ENCODE results near the gene ERO1B.

ERO1B gene

GRCh38 chr1:236258114-236258622, 23.6 kb downstream of the ERO1B start:
- H2AFZ ChIP-seq (ENCODE audit: low read depth, low read length), result no peak overlapping the region
- H4K91ac ChIP-seq (ENCODE audit: low read length), result no peak overlapping the region
- H2BK15ac ChIP-seq (ENCODE audit: low read depth, poor library complexity, severe bottlenecking), result no peak overlapping the region
- H4K8ac ChIP-seq (ENCODE audit: low read length), result no peak overlapping the region
- no peak overlapping the region for H3K14ac ChIP-seq (ENCODE audit: low read length in 2 of 2)
- no peak overlapping the region for H3K23ac ChIP-seq (ENCODE audit: low read length in 2 of 2)
- H3K4me1 ChIP-seq (ENCODE audit: control insufficient read depth, insufficient read depth, low read depth, low read length), result no peaks in the 10 kb centered on the region
- H2AK5ac ChIP-seq (ENCODE audit: low read length, severe bottlenecking), result no peak overlapping the region
- WGBS, result 77% methylated on average over 2 of the region's 4 CpGs
- no peak overlapping the region for H3K9ac ChIP-seq (ENCODE audit: low read length)
- H2BK5ac ChIP-seq (ENCODE audit: low read depth, low read length, poor library complexity, severe bottlenecking), result no peak overlapping the region
- H2BK120ac ChIP-seq (ENCODE audit: low read depth, low read length), result no peak overlapping the region
- H2BK12ac ChIP-seq (ENCODE audit: low read length in 2 of 2), result no peak overlapping the region
- H3K4me3 ChIP-seq (ENCODE audit: insufficient read depth in 1 of 2, low read depth in 1 of 2, low read length in 2 of 2), result no peak overlapping the region
- no peak overlapping the region for H3K4ac ChIP-seq (ENCODE audit: low read depth in 1 of 2, low read length in 2 of 2)
- peaks cover 6% of the 10 kb centered on the region for H3K79me1 ChIP-seq (replicated peaks; ENCODE audit: low read length, poor library complexity, severe bottlenecking)
- no peak overlapping the region for H3K18ac ChIP-seq (ENCODE audit: low read depth in 1 of 2, low read length in 2 of 2)
- no peaks in the 10 kb centered on the region for H3K36me3 ChIP-seq (ENCODE audit: control insufficient read depth in 1 of 2, insufficient read depth in 2 of 2, low read depth in 1 of 2, low read length in 2 of 2)
- no peak overlapping the region for H3K4me2 ChIP-seq (ENCODE audit: low read length, poor library complexity, severe bottlenecking)
- H3K9me3 ChIP-seq (ENCODE audit: control insufficient read depth, low read length), result peaks cover 40% of the 10 kb centered on the region
- no peak overlapping the region for H3K27ac ChIP-seq (ENCODE audit: low read length, poor library complexity, severe bottlenecking)
- DNase-seq, result no peak
- H3K27me3 ChIP-seq (ENCODE audit: control insufficient read depth in 1 of 2, insufficient read depth in 1 of 2, low read length in 2 of 2), result no peaks in the 10 kb centered on the region

DNA sequence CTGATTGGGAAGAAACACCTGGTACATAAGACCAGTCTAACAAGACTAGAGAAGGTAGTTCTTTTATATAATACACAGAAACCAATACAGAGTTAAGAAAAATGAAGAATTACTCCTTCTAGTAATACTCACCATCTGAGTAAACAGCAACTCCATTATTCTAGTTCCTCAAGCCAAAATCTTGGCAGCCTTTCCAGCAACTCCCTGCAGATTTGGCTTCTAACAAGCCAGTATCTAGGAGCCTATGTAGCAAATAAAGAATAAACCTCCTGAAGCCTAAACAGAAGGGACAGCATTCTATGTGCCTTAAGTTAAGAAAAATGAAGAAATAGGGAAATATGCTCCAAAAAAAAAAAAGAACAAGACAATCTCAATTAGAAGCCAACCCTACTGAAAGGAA, 24.5 kb downstream of the ERO1B start:
- Histone ChIP-seq H3K4me1 (ENCODE audit: control insufficient read depth, insufficient read depth, low read depth, low read length) (no peaks in the 10 kb centered on the region), H2AK5ac (ENCODE audit: low read length, severe bottlenecking) (no peak overlapping the region), H3K27ac (ENCODE audit: low read length, poor library complexity, severe bottlenecking) (no peak overlapping the region), H3K27me3 (ENCODE audit: control insufficient read depth in 1 of 2, insufficient read depth in 1 of 2, low read length in 2 of 2) (no peaks in the 10 kb centered on the region), H3K36me3 (ENCODE audit: control insufficient read depth in 1 of 2, insufficient read depth in 2 of 2, low read depth in 1 of 2, low read length in 2 of 2) (no peaks in the 10 kb centered on the region), H3K4me3 (ENCODE audit: insufficient read depth in 1 of 2, low read depth in 1 of 2, low read length in 2 of 2) (no peak overlapping the region), H3K23ac (ENCODE audit: low read length in 2 of 2) (no peak overlapping the region), H3K9ac (ENCODE audit: low read length) (no peak overlapping the region), H4K91ac (ENCODE audit: low read length) (no peak overlapping the region), H3K9me3 (ENCODE audit: control insufficient read depth, low read length) (peaks cover 34% of the 10 kb centered on the region), H2BK120ac (ENCODE audit: low read depth, low read length) (no peak overlapping the region), H2BK15ac (ENCODE audit: low read depth, poor library complexity, severe bottlenecking) (no peak overlapping the region), H2BK5ac (ENCODE audit: low read depth, low read length, poor library complexity, severe bottlenecking) (no peak overlapping the region), H3K4ac (ENCODE audit: low read depth in 1 of 2, low read length in 2 of 2) (no peak overlapping the region), H3K79me1 (replicated peaks; ENCODE audit: low read length, poor library complexity, severe bottlenecking) (peaks cover 6% of the 10 kb centered on the region), H3K14ac (ENCODE audit: low read length in 2 of 2) (no peak overlapping the region), H3K18ac (ENCODE audit: low read depth in 1 of 2, low read length in 2 of 2) (no peak overlapping the region), H3K4me2 (ENCODE audit: low read length, poor library complexity, severe bottlenecking) (no peak overlapping the region), H4K8ac (ENCODE audit: low read length) (no peak overlapping the region), H2BK12ac (ENCODE audit: low read length in 2 of 2) (no peak overlapping the region), H2AFZ (ENCODE audit: low read depth, low read length) (no peak overlapping the region)
- DNase-seq, result no peak

GRCh38 chr1:236253918-236254637, 27.7 kb downstream of the ERO1B start:
- Histone ChIP-seq H2BK12ac (ENCODE audit: low read length in 2 of 2) (no peak overlapping the region), H4K8ac (ENCODE audit: low read length) (no peak overlapping the region), H2AK5ac (ENCODE audit: low read length, severe bottlenecking) (no peak overlapping the region), H3K4me1 (ENCODE audit: control insufficient read depth, insufficient read depth, low read depth, low read length) (no peaks in the 10 kb centered on the region), H2AFZ (ENCODE audit: low read depth, low read length) (no peak overlapping the region), H3K27ac (ENCODE audit: low read length, poor library complexity, severe bottlenecking) (no peak overlapping the region), H2BK15ac (ENCODE audit: low read depth, poor library complexity, severe bottlenecking) (no peak overlapping the region), H3K27me3 (ENCODE audit: control insufficient read depth in 1 of 2, insufficient read depth in 1 of 2, low read length in 2 of 2) (no peaks in the 10 kb centered on the region), H3K9me3 (ENCODE audit: control insufficient read depth, low read length) (peaks cover 14% of the 10 kb centered on the region), H3K36me3 (ENCODE audit: control insufficient read depth in 1 of 2, insufficient read depth in 2 of 2, low read depth in 1 of 2, low read length in 2 of 2) (no peaks in the 10 kb centered on the region), H2BK5ac (ENCODE audit: low read depth, low read length, poor library complexity, severe bottlenecking) (no peak overlapping the region), H3K9ac (ENCODE audit: low read length) (no peak overlapping the region), H2BK120ac (ENCODE audit: low read depth, low read length) (no peak overlapping the region), H3K79me1 (replicated peaks; ENCODE audit: low read length, poor library complexity, severe bottlenecking) (peaks cover 6% of the 10 kb centered on the region), H3K23ac (ENCODE audit: low read length in 2 of 2) (no peak overlapping the region), H3K18ac (ENCODE audit: low read depth in 1 of 2, low read length in 2 of 2) (no peak overlapping the region), H3K4me2 (ENCODE audit: low read length, poor library complexity, severe bottlenecking) (no peak overlapping the region), H4K91ac (ENCODE audit: low read length) (no peak overlapping the region), H3K14ac (ENCODE audit: low read length in 2 of 2) (no peak overlapping the region), H3K4ac (ENCODE audit: low read depth in 1 of 2, low read length in 2 of 2) (no peak overlapping the region), H3K4me3 (ENCODE audit: insufficient read depth in 1 of 2, low read depth in 1 of 2, low read length in 2 of 2) (no peak overlapping the region)
- no peak for DNase-seq
- WGBS, result 54% methylated on average over 4 of the region's 4 CpGs

DNA sequence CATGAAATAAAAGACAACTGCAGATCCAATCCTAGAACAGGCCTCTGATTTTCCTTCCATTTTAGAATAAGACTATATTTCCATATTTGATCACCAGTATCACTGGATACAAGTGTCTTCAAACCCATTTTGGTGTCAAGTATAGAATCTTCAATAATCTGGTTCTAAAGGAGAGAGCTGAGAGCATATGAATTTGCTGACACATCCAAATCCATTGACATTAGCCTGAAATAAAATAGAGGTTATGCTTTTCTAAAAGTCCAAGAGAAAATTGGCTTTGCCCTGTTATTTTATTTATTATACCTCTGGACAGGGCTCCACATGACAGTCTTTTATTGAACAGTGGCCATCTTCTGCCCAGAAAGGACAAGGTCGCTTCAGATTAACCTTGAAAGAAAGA, 28.6 kb downstream of the ERO1B start:
- no peaks in the 10 kb centered on the region for H3K27me3 ChIP-seq (ENCODE audit: control insufficient read depth in 1 of 2, insufficient read depth in 1 of 2, low read length in 2 of 2)
- DNase-seq, result no peak
- H3K36me3 ChIP-seq (ENCODE audit: control insufficient read depth in 1 of 2, insufficient read depth in 2 of 2, low read depth in 1 of 2, low read length in 2 of 2), result no peaks in the 10 kb centered on the region
- no peak overlapping the region for H3K4me3 ChIP-seq (ENCODE audit: insufficient read depth in 1 of 2, low read depth in 1 of 2, low read length in 2 of 2)
- H3K4me2 ChIP-seq (ENCODE audit: low read length, poor library complexity, severe bottlenecking), result no peak overlapping the region
- 91% methylated on average over 1 of the region's 1 CpG for WGBS
- H3K4ac ChIP-seq (ENCODE audit: low read depth in 1 of 2, low read length in 2 of 2), result no peak overlapping the region
- no peak overlapping the region for H2BK12ac ChIP-seq (ENCODE audit: low read length in 2 of 2)
- H4K91ac ChIP-seq (ENCODE audit: low read length), result no peak overlapping the region
- H3K4me1 ChIP-seq (ENCODE audit: control insufficient read depth, insufficient read depth, low read depth, low read length), result no peaks in the 10 kb centered on the region
- H3K14ac ChIP-seq (ENCODE audit: low read length in 2 of 2), result no peak overlapping the region
- H2AK5ac ChIP-seq (ENCODE audit: low read length, severe bottlenecking), result no peak overlapping the region
- H3K79me1 ChIP-seq (replicated peaks; ENCODE audit: low read length, poor library complexity, severe bottlenecking), result peaks cover 6% of the 10 kb centered on the region
- H2BK120ac ChIP-seq (ENCODE audit: low read depth, low read length), result no peak overlapping the region
- H3K23ac ChIP-seq (ENCODE audit: low read length in 2 of 2), result no peak overlapping the region
- H3K27ac ChIP-seq (ENCODE audit: low read length, poor library complexity, severe bottlenecking), result no peak overlapping the region
- no peak overlapping the region for H2BK5ac ChIP-seq (ENCODE audit: low read depth, low read length, poor library complexity, severe bottlenecking)
- H3K9me3 ChIP-seq (ENCODE audit: control insufficient read depth, low read length), result peaks cover 10% of the 10 kb centered on the region
- no peak overlapping the region for H4K8ac ChIP-seq (ENCODE audit: low read length)
- H2BK15ac ChIP-seq (ENCODE audit: low read depth, poor library complexity, severe bottlenecking), result no peak overlapping the region
- no peak overlapping the region for H3K9ac ChIP-seq (ENCODE audit: low read length)
- H2AFZ ChIP-seq (ENCODE audit: low read depth, low read length), result no peak overlapping the region
- H3K18ac ChIP-seq (ENCODE audit: low read depth in 1 of 2, low read length in 2 of 2), result no peak overlapping the region

Data from mesenchymal stem cell (in vitro differentiated cells and primary cell).